ENCODE results near the gene KCNA2.
A peak's percentile ranks its signal among the peaks of the same experiment; 100 is the strongest.

KCNA2 gene

GRCh38 chr1:110605901-110606656 is at the start of gene KCNA2:
Gene KCNA2 (minus strand): TSS chr1:110606358. CDS start chr1:110604782, 1,576 bp downstream.
- no peak for DNase-seq (ENCODE audit: low read depth)

DNA sequence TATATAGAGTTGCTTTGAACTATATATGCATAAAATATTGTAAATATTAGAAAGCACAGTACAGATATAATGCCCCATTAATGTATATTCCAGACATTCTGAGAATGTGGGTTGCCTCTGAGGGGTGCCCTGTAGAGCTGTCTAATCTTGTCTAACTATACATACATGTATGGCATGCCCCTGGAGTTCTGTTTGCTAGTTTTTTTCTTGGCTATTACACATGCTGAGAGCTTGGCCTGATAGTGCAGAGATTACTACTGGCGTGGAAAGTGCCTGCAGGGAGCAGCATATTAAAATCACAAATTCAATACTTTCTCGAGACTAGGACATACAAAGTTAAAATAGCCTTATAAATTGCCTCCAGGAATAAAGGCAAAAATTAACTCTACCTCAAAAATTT is 44.5 kb upstream of the KCNA2 start:
- DNase-seq (ENCODE audit: low read depth) = no peak

GRCh38 chr1:110648417-110648816 is 42.3 kb upstream of the KCNA2 start:
- DNase-seq (ENCODE audit: low read depth) = no peak

GRCh38 chr1:110647254-110647891 is 41.2 kb upstream of the KCNA2 start:
- DNase-seq (ENCODE audit: low read depth) = no peak

- DNase-seq (ENCODE audit: low read depth) = peak; percentile 13
Observed at GRCh38 chr1:110645821-110646735, 39.9 kb upstream of the KCNA2 start.

DNA sequence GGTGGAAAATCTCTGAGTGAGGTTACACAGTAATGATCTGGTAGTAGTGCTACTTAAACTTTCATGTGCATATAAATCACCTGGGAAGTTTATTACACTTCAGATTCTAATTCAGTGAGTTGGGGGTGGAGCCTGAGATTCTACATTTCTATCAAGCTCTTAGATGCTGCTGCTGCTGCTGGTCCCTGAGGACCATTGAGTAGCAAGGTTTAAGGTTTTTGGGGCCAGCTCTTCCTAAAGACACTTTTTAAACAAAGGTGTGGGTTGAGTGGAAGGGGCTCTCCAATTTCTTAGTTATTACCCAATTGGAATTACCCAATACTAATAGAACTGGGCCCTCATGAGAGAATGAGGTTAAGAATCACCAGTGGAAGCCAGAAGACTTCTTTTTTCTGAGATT is 39.1 kb upstream of the KCNA2 start:
- no peak for DNase-seq (ENCODE audit: low read depth)

GRCh38 chr1:110643879-110644472 is 37.8 kb upstream of the KCNA2 start:
- DNase-seq (ENCODE audit: low read depth) = no peak

DNA sequence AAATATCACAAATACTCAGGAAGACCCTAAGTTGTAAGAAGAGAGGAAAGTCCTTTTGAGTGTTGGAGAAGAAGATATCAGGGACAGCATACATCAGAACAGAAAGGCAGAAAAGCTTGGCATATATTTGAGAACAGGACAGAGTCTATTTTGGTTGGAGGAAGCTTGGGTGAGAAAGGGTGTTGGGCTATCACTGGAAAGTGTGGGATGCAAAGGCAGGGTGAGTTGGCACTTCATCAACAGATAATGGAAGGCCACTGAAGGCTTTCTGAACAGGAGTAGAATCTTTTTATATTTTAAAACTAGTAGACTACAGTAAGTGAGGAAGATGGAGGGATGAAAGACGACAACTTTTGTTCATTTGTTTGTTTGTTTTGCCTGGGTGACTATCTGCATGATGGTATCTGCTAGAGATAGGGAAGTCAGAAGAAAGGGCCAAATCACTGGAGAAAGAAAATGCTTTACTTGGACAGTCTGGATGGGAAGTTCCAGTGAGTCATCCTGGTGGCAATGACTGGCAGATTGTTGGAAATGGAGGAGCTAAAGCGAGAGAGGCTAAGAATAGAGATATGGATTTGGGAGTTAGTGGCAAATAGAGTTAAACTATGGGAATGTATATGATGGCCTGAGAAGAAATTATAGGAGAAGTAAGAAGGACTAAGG is 33.7 kb upstream of the KCNA2 start:
- no peak for DNase-seq (ENCODE audit: low read depth)

- DNase-seq (ENCODE audit: low read depth) = no peak
Observed at GRCh38 chr1:110638556-110638955, 32.4 kb upstream of the KCNA2 start.

- DNase-seq (ENCODE audit: low read depth) = no peak
Observed at GRCh38 chr1:110638058-110638457, 31.9 kb upstream of the KCNA2 start.

DNA sequence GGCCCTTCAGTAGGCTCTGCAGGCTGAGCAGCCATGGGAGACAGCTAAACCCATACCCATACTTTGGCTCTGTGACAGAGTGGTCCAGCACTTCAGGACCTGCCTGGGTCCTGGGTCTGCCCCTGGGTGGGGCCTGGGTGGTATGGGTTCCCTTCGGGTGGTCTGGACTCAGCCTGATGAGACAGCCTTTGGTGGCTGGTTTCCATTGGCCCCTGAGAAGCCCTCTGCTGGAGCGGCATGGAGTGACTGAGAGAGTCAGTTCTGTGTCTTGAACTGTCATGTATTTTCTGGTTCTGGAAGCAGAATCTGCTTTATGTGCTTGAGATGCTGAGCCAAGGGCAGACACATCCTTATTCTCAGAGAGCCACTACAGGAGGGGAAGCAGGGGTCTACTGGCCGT is 31.3 kb upstream of the KCNA2 start:
- no peak for DNase-seq (ENCODE audit: low read depth)

GRCh38 chr1:110636149-110636935 is 30.2 kb upstream of the KCNA2 start:
- DNase-seq (ENCODE audit: low read depth) = no peak

GRCh38 chr1:110635434-110635833 is 29.3 kb upstream of the KCNA2 start:
- DNase-seq (ENCODE audit: low read depth) = no peak

- DNase-seq (ENCODE audit: low read depth) = peak; percentile 14
Observed at GRCh38 chr1:110634455-110635311, 28.5 kb upstream of the KCNA2 start.

GRCh38 chr1:110634086-110634454 is 27.9 kb upstream of the KCNA2 start:
- DNase-seq (ENCODE audit: low read depth) = no peak

- DNase-seq (ENCODE audit: low read depth) = no peak
Observed at GRCh38 chr1:110633646-110634030, 27.5 kb upstream of the KCNA2 start.

DNA sequence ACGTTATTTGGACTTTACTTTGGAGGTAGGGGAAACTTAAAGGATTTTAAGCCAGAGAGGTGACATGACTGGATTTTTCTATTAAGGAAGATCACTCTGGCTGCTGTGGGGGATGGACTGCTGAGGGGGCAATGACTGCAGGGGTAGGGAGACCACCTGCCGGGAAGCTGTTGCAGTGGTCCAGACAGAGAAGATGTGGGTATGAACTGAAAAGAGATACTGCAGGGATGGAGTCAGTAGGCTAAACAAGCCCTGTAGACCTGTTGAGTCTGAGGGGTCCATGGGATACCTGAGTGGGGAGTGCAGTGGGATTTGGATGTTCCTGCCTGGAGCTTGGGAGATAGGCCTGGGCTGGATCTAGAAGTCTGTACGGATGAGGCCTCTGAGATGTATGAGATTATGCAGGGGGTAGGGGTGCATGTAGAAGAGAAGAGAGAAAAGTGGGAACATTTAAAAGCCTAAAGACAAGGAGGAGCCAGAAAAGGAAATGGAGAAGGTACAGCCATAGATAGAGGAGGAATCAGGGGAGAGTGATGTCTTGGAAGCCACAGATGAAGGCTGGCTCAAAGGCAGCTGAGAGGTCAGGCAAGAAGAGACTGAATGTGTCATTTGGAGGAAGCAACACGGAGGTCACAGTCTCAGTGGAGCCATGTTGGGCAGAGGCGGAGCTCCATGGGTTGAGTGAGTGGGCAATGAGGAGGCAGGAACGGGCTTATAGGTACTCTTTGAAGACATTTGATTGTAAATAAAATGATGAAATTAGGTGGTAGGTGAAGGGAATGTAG is 25.9 kb upstream of the KCNA2 start:
- DNase-seq (ENCODE audit: low read depth) = no peak

DNA sequence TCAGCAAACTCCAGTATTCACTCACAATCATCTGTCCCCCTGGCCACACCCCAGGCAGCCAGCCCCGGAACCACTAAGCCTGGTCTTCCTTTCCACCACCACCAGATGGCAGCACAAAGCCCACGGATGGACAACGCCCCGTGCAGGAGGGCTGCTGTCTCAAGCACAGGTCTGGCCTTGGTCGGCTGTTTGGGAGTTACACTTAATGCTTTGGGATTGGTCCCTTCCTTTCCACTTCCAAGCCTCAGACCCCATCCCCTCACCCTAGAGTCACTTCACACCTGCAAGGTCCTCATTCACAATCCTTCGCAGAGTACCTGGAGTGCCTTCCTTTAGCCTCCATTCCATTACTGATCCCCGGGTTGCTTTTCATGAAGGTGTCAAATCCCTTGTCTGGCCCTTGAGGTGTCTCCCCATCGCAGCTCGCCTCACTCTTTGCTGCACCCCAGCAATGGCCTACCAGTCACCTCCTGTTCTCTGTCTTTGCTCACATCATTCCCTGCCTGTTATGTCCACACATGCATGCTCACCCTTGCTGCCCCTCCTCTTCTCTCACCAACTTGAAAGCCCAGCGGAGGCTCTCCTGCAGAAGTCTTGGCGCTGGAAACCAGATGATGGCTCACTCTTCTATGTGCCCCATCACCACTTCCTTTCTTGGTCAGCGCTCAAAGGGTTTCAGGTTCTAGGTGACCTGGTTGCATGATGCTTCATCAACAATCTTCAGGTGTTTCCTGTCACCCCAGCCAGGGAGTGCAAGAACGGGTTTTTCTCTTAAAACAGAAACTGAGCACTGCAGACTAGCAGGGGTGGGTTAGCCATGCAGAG is 24.9 kb upstream of the KCNA2 start:
- peak; percentile 32 for DNase-seq (ENCODE audit: low read depth)

Data from GM04504 (cell line).